K562 (cell line): Measurements from ENCODE around the gene EFEMP2. TPM values are rescaled to one million over a fixed set of nuclear protein-coding genes. Genes with fewer than 3 reads are reported as not detected.
A peak's percentile ranks its signal among the peaks of the same experiment; 100 is the strongest.

Source experiments
- CCAR2 ChIP-seq: fragments of 200-400 bp; formaldehyde crosslinking; IDR thresholded peaks from 2 replicates; pipeline ENCODE4 v1.6.1; 2017; ENCODE audit warnings: mild to moderate bottlenecking, low read depth, low read length
- E2F6 ChIP-seq, 2 experiments: IDR thresholded peaks; 2 replicates each; pipeline ENCODE4 v1.6.1; 2011; ENCODE audit warnings: borderline replicate concordance in 1 of 2, control low read depth in 1 of 2, low read depth in 1 of 2, low read length in 1 of 2, mild to moderate bottlenecking in 1 of 2, mixed read lengths in 1 of 2, moderate library complexity in 1 of 2; ENCODE audit not compliant: insufficient read depth in 1 of 2, insufficient read length in 1 of 2, poor library complexity in 1 of 2, severe bottlenecking in 1 of 2; ENCODE audit errors: extremely low read depth in 1 of 2
- KAT7 ChIP-seq: sonication (generic); formaldehyde crosslinking; IDR thresholded peaks from 2 replicates; pipeline ENCODE4 v1.8.0; 2022; ENCODE audit warnings: missing genetic modification reagents, mild to moderate bottlenecking, borderline replicate concordance
- MCM2 ChIP-seq: fragments of 450-650 bp; IDR thresholded peaks from 2 replicates; pipeline ENCODE4 v1.6.1; 2017; ENCODE audit warnings: low read depth, mild to moderate bottlenecking
- MYC ChIP-seq, 2 experiments: fragments of 250-450 bp in 1 of 2; sonication (Bioruptor Pico) in 1 of 2; IDR thresholded peaks; 2 replicates each; pipeline versions ENCODE4 v1.5.1 to v1.6.1; 2012 to 2021; ENCODE audit warnings: low read depth in 2 of 2, borderline replicate concordance in 1 of 2, improper control_type of control experiment in 1 of 2, low read length in 1 of 2, mild to moderate bottlenecking in 1 of 2, moderate library complexity in 1 of 2
- PATZ1 ChIP-seq: fragments of 250-450 bp; sonication (Bioruptor Pico); IDR thresholded peaks from 2 replicates; pipeline ENCODE4 v1.5.0; 2020; ENCODE audit warnings: mild to moderate bottlenecking, borderline replicate concordance
- POLR2G ChIP-seq: fragments of 200-400 bp; formaldehyde crosslinking; IDR thresholded peaks from 2 replicates; pipeline ENCODE4 v1.6.1; 2017; ENCODE audit warnings: low read depth, mild to moderate bottlenecking, antibody characterized with exemption, low read length, moderate library complexity
- SMC3 ChIP-seq: conservative IDR thresholded peaks from 2 replicates; pipeline ENCODE4 v1.6.1; 2011; ENCODE audit warnings: low read depth, low read length, improper control_type of control experiment; ENCODE audit not compliant: insufficient read depth
- TARDBP ChIP-seq: fragments of 450-650 bp; IDR thresholded peaks from 2 replicates; pipeline ENCODE4 v1.6.1; 2016
- TFAM ChIP-seq: fragments of 250-450 bp; sonication (Bioruptor Pico); conservative IDR thresholded peaks from 2 replicates; pipeline ENCODE4 v1.5.0; 2021; ENCODE audit warnings: mild to moderate bottlenecking, moderate library complexity
- ZBTB17 ChIP-seq: fragments of 450-650 bp; formaldehyde crosslinking; IDR thresholded peaks from 2 replicates; pipeline ENCODE4 v1.4.0; 2020; ENCODE audit warnings: mild to moderate bottlenecking
- ZNF12 ChIP-seq: sonication (generic); formaldehyde crosslinking; IDR thresholded peaks from 2 replicates; pipeline ENCODE4 v1.4.0; 2020; ENCODE audit warnings: mild to moderate bottlenecking, missing genetic modification reagents
- ZNF140 ChIP-seq: fragments of 250-450 bp; sonication (Bioruptor Pico); IDR thresholded peaks from 2 replicates; pipeline ENCODE4 v1.8.0; 2021; ENCODE audit warnings: moderate library complexity, mild to moderate bottlenecking, inconsistent platforms
- ZNF175 ChIP-seq: fragments of 200-800 bp; sonication (Bioruptor generic); IDR thresholded peaks from 2 replicates; pipeline ENCODE4 v1.6.1; 2016; ENCODE audit warnings: low read depth, mild to moderate bottlenecking, missing genetic modification characterization, missing compliant biosample characterization
- ZNF407 ChIP-seq: fragments of 450-650 bp; IDR thresholded peaks from 2 replicates; pipeline ENCODE4 v1.6.1; 2016; ENCODE audit warnings: low read depth
- polyA plus RNA-seq, 8 experiments: library from polyadenylated mRNA; depleted of rRNA in 4 of 8; stranded (reverse) in 5 of 8; unstranded in 3 of 8; fragments of >200 nt; fragmentation: Nextera tagmentation in 2 of 8; fragmentation: Illumina TruSeq in 1 of 8; extraction: Ambion mirVana in 2 of 8; extraction: Trizol in 1 of 8; gene quantifications; 2 replicates each; pipeline versions ENCODE4 v1.2.1 to v1.2.3, GENCODE V29; 2011 to 2014; ENCODE audit warnings: inconsistent platforms in 1 of 8, missing spikeins in 1 of 8
- total RNA-seq, 7 experiments: library from RNA; depleted of rRNA in 6 of 7; stranded (reverse); fragments of >200 nt in 6 of 7; fragmentation: Illumina TruSeq in 2 of 7; extraction: Trizol in 2 of 7; gene quantifications; 2 replicates each; pipeline versions ENCODE4 v1.2.1 to v1.2.3, GENCODE V29; 2011 to 2021; ENCODE audit warnings: low replicate concordance in 1 of 7

Gene EFEMP2
- total and polyA plus RNA-seq, 9 of the 15 experiments (the other 6 are each of a cell fraction or from before 2014, with no cell fraction given), result 0.07 to 2.9 (median 0.69) TPM; not detected in 1

- TF ChIP-seq ZNF407, result no peak
- TF ChIP-seq TFAM (CRISPR knock-in tag), result no peak
- no peak for TF ChIP-seq ZNF12 (CRISPR knock-in tag)
- TF ChIP-seq POLR2G, result peak; percentile 96
- TF ChIP-seq ZNF140 (CRISPR knock-in tag), result no peak
- no peak for TF ChIP-seq ZNF175 (CRISPR knock-in tag)
- TF ChIP-seq MYC (IDR thresholded peaks at IDR 0.05; ENCODE audit: low read depth, low read length), result peak; percentile 79
- TF ChIP-seq MYC (CRISPR knock-in tag; IDR thresholded peaks at IDR 0.05; ENCODE audit: borderline replicate concordance, low read depth), result no peak
- TF ChIP-seq TARDBP, result peak; percentile 21; the same call in 1 of the 2 replicates
- TF ChIP-seq PATZ1, result no peak
- no peak for TF ChIP-seq ZBTB17 (CRISPR knock-in tag)
- peak; percentile 82; the same call in 1 of the 2 replicates for TF ChIP-seq KAT7
- no peak for TF ChIP-seq MCM2
- TF ChIP-seq CCAR2, result no peak
- TF ChIP-seq SMC3, result no peak
- peak in 1 of 2 experiments; percentile 90 for TF ChIP-seq E2F6 (IDR thresholded peaks at IDR 0.05; ENCODE audit: borderline replicate concordance in 1 of 2, extremely low read depth in 1 of 2, insufficient read depth in 1 of 2, insufficient read length in 1 of 2, low read depth in 1 of 2, low read length in 1 of 2, poor library complexity in 1 of 2, severe bottlenecking in 1 of 2)
These were observed 27.7 kb upstream of the EFEMP2 start, which contains the start of gene FOSL1 (continued) for GRCh38 chr11:65900125-65900898.
